ENCODE results near the gene ICE1. TPM values are rescaled to one million over a fixed set of nuclear protein-coding genes. Genes with fewer than 3 reads are reported as not detected.

Gene ICE1
- total and polyA plus RNA-seq, 8 donors = 22.3 to 32.0 (median 30.5) TPM

DNA sequence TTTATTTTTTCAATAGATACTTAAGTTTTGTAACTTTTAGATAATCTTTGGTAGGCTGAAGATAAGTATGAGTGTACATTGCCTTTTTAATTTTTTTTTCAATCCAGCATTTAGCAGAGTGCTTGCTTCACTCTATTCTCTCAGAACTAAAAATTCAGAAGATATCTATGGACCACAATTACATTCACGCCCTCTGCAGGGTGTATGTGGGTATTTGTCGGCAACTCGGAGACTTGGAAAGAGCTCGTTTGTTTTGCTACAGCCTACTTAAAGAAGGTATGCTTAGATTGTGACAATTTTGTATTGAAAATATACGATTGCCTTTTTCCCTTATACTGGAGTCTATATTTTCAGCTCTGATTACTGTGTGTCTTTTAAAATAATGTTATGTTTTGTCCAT, 43.8 kb downstream of the ICE1 start:
- no peaks in the 10 kb centered on the region for H3K9me3 ChIP-seq
- H3K4me1 ChIP-seq = no peaks in the 10 kb centered on the region
- intact Hi-C loops (cut with DNase I) = no loop called here
- peaks cover 0 to 73% of the 10 kb centered on the region in 2 donors for H3K36me3 ChIP-seq
- TF ChIP-seq, protein P1, sequence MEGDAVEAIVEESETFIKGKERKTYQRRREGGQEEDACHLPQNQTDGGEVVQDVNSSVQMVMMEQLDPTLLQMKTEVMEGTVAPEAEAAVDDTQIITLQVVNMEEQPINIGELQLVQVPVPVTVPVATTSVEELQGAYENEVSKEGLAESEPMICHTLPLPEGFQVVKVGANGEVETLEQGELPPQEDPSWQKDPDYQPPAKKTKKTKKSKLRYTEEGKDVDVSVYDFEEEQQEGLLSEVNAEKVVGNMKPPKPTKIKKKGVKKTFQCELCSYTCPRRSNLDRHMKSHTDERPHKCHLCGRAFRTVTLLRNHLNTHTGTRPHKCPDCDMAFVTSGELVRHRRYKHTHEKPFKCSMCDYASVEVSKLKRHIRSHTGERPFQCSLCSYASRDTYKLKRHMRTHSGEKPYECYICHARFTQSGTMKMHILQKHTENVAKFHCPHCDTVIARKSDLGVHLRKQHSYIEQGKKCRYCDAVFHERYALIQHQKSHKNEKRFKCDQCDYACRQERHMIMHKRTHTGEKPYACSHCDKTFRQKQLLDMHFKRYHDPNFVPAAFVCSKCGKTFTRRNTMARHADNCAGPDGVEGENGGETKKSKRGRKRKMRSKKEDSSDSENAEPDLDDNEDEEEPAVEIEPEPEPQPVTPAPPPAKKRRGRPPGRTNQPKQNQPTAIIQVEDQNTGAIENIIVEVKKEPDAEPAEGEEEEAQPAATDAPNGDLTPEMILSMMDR (IDR thresholded peaks at IDR 0.05) = no peak
- no peaks in the 10 kb centered on the region for H3K27me3 ChIP-seq
- no peak overlapping the region for H3K27ac ChIP-seq
- no peak for ATAC-seq
- DNase-seq = no peak
- H3K4me3 ChIP-seq = no peak overlapping the region

DNA sequence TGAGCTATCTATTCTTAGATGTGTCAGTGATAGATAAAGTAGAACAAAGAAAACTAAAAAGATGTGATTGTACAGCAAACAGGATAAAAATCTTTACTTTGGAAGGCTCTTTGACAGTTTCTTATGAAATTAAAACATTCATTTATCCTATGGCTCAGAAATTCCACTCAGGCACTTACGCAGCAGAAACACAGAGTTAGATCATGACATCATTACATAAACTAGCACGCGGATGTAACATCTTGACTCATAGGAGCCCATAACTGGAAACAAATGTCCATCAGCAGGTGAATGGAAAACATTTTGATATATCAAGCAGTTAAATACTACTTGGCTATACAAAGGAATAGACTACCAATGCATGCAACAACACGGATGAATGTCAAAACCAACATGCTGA, 45.3 kb downstream of the ICE1 start:
- Histone ChIP-seq H3K27me3 (no peaks in the 10 kb centered on the region), H3K4me3 (no peak overlapping the region), H3K36me3 (peaks cover 0 to 60% of the 10 kb centered on the region in 2 donors), H3K9me3 (no peaks in the 10 kb centered on the region), H3K27ac (no peak overlapping the region), H3K4me1 (no peaks in the 10 kb centered on the region)
- TF ChIP-seq, protein P1 (IDR thresholded peaks at IDR 0.05) = no peak
- ATAC-seq = no peak
- intact Hi-C loops (cut with DNase I) = no loop called here
- DNase-seq = no peak

DNA sequence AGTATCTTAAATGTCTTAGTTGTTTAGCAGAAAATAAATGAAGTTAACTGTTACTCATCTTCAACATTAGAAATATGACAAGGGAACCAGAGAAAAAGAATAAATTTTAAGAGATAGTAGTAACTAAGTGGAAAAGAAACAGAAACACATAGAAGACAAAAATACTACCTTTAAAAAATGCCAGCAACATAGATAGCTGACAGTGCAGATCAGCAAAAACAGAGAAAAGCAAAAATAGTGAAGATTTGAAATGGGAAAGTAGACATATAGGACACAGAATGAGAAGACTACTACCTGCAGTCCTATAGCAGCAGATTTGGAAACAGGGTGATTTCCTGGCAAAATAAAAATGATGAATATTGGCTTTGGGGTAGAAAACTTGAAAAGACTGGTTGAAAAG, 48.5 kb downstream of the ICE1 start:
- Histone ChIP-seq H3K9me3 (no peaks in the 10 kb centered on the region), H3K4me1 (no peaks in the 10 kb centered on the region), H3K27ac (no peak overlapping the region), H3K36me3 (peaks cover 0 to 59% of the 10 kb centered on the region in 2 donors), H3K27me3 (no peaks in the 10 kb centered on the region), H3K4me3 (no peak overlapping the region)
- TF ChIP-seq, protein P1 (IDR thresholded peaks at IDR 0.05) = no peak
- DNase-seq = no peak
- ATAC-seq = no peak
- intact Hi-C loops (cut with DNase I) = no loop called here

DNA sequence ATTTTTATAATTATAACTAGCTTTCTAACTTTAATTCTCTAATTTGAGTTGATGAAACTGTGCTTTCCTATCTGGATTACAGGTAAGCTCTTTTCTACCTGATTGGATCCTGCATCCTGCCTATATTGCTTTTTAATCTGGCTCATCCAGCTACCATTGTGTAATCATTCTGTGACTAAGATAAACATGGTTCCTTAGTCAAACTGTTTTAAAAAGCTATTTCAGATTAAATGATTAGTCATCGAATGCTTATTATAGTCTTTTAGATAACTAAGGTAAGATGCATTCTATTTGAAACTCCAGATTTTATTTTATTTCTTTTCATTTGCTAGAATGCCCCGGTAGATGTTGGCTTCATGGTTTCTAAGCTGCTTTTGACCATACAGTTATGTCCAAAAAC, 50.7 kb downstream of the ICE1 start:
- Histone ChIP-seq H3K4me3 (no peak overlapping the region), H3K36me3 (peaks cover 0 to 60% of the 10 kb centered on the region in 2 donors), H3K27me3 (no peaks in the 10 kb centered on the region), H3K4me1 (no peaks in the 10 kb centered on the region), H3K27ac (no peak overlapping the region), H3K9me3 (no peaks in the 10 kb centered on the region)
- ATAC-seq = no peak
- TF ChIP-seq, protein P1 (IDR thresholded peaks at IDR 0.05) = no peak
- no peak for DNase-seq
- intact Hi-C loops (cut with DNase I) = no loop called here

DNA sequence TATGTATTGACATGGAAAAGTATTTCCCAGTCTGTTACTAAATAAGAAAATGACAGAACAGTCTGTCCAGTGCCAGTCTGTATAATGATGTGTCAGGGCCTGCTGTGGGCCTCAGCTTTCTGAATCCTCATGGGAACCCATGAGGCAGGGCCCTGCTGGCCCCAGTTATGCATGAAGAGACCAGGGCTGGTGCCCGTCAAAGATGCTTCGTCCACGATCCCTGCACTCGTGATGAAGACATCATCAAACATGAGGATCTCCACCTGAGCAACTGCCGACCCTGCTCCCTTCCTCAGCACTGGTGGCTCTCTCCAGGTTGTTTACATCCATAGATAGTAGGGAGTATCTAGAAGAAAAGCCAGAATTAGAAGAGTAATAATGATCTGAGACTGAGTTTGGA, 52.5 kb downstream of the ICE1 start:
- no peak overlapping the region for H3K27ac ChIP-seq
- no peak overlapping the region for H3K4me3 ChIP-seq
- H3K9me3 ChIP-seq = no peaks in the 10 kb centered on the region
- TF ChIP-seq, protein P1 (IDR thresholded peaks at IDR 0.05) = no peak
- intact Hi-C loops (cut with DNase I) = no loop called here
- H3K36me3 ChIP-seq = peaks cover 0 to 60% of the 10 kb centered on the region in 2 donors
- no peak for DNase-seq
- no peaks in the 10 kb centered on the region for H3K4me1 ChIP-seq
- no peaks in the 10 kb centered on the region for H3K27me3 ChIP-seq
- ATAC-seq = no peak

All from left lung (tissue), 10 donors.